Parathyroid adenoma (tissue), 2 donors: ENCODE results near the gene NCKAP5.

Experiments
- H2AFZ ChIP-seq: fragments of 300-600 bp; sonication (generic); one replicate; pipeline ENCODE4 v1.7.0; 2017; ENCODE audit warnings: antibody characterized with exemption, mild to moderate bottlenecking
- H3K27ac ChIP-seq: fragments of 300-600 bp; sonication (generic); one replicate; pipeline ENCODE4 v1.7.0; 2017
- H3K27me3 ChIP-seq: fragments of 300-600 bp; sonication (generic); one replicate; pipeline ENCODE4 v1.7.0; 2017; ENCODE audit warnings: low read length; ENCODE audit not compliant: control insufficient read depth, insufficient read depth
- H3K36me3 ChIP-seq: fragments of 300-600 bp; sonication (generic); one replicate; pipeline ENCODE4 v1.7.0; 2017; ENCODE audit warnings: low read length; ENCODE audit not compliant: control insufficient read depth, insufficient read depth
- H3K4me1 ChIP-seq: fragments of 300-600 bp; sonication (generic); one replicate; pipeline ENCODE4 v1.7.0; 2017; ENCODE audit warnings: control low read depth
- H3K4me2 ChIP-seq: fragments of 300-600 bp; sonication (generic); one replicate; pipeline ENCODE4 v1.7.0; 2017; ENCODE audit warnings: low read length
- H3K4me3 ChIP-seq: fragments of 300-600 bp; sonication (generic); one replicate; pipeline ENCODE4 v1.7.0; 2017; ENCODE audit warnings: low read depth, low read length
- H3K79me2 ChIP-seq: fragments of 300-600 bp; sonication (generic); one replicate; pipeline ENCODE4 v1.7.0; 2017; ENCODE audit warnings: control low read depth
- H3K9ac ChIP-seq: fragments of 300-600 bp; sonication (generic); one replicate; pipeline ENCODE4 v1.7.0; 2017; ENCODE audit warnings: mild to moderate bottlenecking
- H3K9me3 ChIP-seq: fragments of 300-600 bp; sonication (generic); one replicate; pipeline ENCODE4 v1.7.0; 2017; ENCODE audit warnings: low read length; ENCODE audit not compliant: control insufficient read depth
- TF ChIP-seq, protein P1 (sequence below): fragments of 300-600 bp; sonication (generic); IDR thresholded peaks from one replicate; pipeline ENCODE4 v1.7.0; 2017; ENCODE audit warnings: antibody characterized with exemption, mild to moderate bottlenecking
- donor health status: primary hyperparathyroidism.

The NCKAP5 gene

DNA sequence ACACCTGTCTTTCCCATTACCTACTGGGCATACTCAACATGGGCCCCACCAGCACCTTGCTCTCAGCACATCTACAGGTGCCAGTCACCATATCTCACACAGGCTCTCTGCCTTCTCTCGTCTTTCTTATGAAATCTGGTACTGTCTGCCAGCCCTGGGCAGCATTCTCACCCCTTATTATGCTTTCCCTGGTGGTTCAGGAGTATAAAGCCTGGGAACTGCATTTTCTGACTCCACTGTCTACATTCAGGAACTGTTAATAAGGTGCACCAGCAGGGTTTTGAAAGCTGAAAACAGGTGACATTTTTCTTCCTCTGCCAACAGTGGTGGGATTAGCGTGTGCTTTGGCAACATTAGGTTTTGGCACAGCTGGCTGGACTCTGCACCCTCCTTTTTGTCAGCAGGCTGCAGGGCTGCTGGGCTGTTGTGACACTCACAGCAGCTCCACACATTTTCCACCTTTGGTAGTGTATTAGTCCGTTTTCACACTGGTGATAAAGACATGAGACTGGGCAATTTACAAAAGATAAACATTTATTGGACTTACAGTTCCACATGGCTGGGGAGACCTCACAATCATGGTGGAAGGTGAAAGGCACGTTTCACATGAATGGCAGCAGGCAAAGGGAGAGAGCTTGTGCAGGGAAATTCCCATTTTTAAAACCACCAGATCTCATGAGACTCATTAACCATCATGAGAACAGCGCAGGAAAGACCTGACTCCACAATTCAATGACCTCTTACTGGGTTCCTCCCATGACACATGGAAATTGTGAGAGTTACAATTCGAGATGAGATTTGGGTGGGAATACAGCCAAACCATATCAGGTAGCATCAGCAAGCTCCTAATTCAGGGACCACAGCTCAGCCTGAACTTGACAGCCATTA, 555.2 kb downstream of the NCKAP5 start:
- no peaks in the 10 kb centered on the region for H3K36me3 ChIP-seq
- no peak overlapping the region for H3K27ac ChIP-seq
- no peaks in the 10 kb centered on the region for H3K79me2 ChIP-seq
- H3K4me1 ChIP-seq = no peaks in the 10 kb centered on the region
- H3K9ac ChIP-seq = no peak overlapping the region
- H3K4me2 ChIP-seq = no peak overlapping the region
- H3K9me3 ChIP-seq = no peaks in the 10 kb centered on the region
- TF ChIP-seq, protein P1, sequence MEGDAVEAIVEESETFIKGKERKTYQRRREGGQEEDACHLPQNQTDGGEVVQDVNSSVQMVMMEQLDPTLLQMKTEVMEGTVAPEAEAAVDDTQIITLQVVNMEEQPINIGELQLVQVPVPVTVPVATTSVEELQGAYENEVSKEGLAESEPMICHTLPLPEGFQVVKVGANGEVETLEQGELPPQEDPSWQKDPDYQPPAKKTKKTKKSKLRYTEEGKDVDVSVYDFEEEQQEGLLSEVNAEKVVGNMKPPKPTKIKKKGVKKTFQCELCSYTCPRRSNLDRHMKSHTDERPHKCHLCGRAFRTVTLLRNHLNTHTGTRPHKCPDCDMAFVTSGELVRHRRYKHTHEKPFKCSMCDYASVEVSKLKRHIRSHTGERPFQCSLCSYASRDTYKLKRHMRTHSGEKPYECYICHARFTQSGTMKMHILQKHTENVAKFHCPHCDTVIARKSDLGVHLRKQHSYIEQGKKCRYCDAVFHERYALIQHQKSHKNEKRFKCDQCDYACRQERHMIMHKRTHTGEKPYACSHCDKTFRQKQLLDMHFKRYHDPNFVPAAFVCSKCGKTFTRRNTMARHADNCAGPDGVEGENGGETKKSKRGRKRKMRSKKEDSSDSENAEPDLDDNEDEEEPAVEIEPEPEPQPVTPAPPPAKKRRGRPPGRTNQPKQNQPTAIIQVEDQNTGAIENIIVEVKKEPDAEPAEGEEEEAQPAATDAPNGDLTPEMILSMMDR = no peak
- H3K27me3 ChIP-seq = no peaks in the 10 kb centered on the region
- no peak overlapping the region for H2AFZ ChIP-seq
- H3K4me3 ChIP-seq = no peak overlapping the region

DNA sequence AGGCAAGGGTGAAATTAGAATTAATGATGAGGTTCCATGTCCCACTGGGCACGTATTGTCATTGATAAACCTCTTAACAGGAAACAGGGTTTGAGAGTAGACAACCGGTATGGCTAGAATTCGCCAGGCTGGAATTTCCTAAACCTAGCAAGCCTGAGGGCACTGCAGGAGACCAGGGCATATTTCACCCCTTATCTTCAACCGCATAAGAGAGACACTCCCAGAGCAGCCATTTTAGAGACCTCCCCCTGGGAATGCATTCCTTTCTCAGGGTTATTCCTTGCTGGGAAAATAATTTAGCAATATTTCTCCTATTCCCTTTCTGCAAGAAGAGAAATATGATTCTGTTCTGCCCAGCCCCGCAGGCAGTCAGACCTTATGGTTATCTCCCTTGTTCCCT, 563.6 kb downstream of the NCKAP5 start:
- H3K9ac ChIP-seq = no peak overlapping the region

DNA sequence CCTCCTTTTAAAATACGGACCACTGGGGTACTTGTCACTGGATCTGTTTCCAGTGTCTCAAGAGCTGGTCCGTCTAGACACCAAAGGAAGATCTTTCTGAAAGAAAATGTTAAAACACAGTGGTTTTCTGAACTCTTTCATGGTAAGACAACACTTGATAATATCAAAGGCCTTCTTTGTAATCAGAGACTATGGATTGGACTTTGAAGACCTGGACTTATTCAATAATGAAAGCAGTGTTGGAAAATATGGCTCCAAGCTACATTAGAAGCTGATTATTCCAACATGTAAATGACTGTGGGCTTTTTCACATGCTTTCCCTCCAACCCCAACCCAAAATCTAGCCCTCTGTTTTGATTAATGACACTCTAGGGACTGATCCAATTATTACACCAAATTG, 568.8 kb downstream of the NCKAP5 start:
- Histone ChIP-seq H3K9me3 (no peaks in the 10 kb centered on the region), H3K27me3 (no peaks in the 10 kb centered on the region), H3K79me2 (no peaks in the 10 kb centered on the region), H3K4me1 (no peaks in the 10 kb centered on the region), H2AFZ (no peak overlapping the region), H3K4me2 (no peak overlapping the region), H3K27ac (no peak overlapping the region), H3K4me3 (no peak overlapping the region), H3K36me3 (no peaks in the 10 kb centered on the region), H3K9ac (no peak overlapping the region)
- TF ChIP-seq, protein P1 = no peak

More for the DNA sequence above, 563.6 kb downstream of the NCKAP5 start:
- no peaks in the 10 kb centered on the region for H3K36me3 ChIP-seq
- no peak overlapping the region for H2AFZ ChIP-seq
- H3K4me2 ChIP-seq = no peak overlapping the region
- H3K79me2 ChIP-seq = no peaks in the 10 kb centered on the region
- no peak overlapping the region for H3K4me3 ChIP-seq
- TF ChIP-seq, protein P1 = no peak
- no peaks in the 10 kb centered on the region for H3K9me3 ChIP-seq
- no peaks in the 10 kb centered on the region for H3K4me1 ChIP-seq
- H3K27me3 ChIP-seq = no peaks in the 10 kb centered on the region
- no peak overlapping the region for H3K27ac ChIP-seq

DNA sequence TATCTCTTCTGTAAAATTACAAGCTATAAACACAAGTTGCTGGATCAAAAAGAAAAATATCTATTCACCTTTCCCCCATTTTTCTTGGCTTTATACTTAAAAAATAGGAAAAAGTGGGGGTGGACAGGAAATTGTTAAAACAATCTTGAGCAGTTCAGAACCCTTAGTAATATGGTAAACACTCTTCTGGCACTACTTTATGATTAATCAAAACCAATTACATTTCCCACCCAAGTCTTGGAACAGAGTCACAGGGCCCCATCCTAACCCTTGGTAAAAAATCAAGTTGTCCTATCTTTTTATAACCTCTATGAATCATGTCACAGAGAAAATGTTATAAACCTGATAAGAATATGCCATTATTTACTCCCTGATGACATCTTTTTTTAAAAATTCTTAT, 570.0 kb downstream of the NCKAP5 start:
- Histone ChIP-seq H3K9me3 (no peaks in the 10 kb centered on the region), H2AFZ (no peak overlapping the region), H3K27me3 (no peaks in the 10 kb centered on the region), H3K4me3 (no peak overlapping the region), H3K27ac (no peak overlapping the region), H3K9ac (no peak overlapping the region), H3K36me3 (no peaks in the 10 kb centered on the region), H3K79me2 (no peaks in the 10 kb centered on the region), H3K4me2 (no peak overlapping the region), H3K4me1 (no peaks in the 10 kb centered on the region)
- TF ChIP-seq, protein P1 = no peak
